Nephron (organoid): ENCODE results near the gene HMCN2.

ENCODE experiments used
- H3K27ac Mint-ChIP-seq, 3 experiments: 2 replicates each; pipeline ENCODE4 v1.8.0; 2020; ENCODE audit warnings: mixed read lengths in 3 of 3, mild to moderate bottlenecking in 2 of 3, moderate library complexity in 1 of 3
- H3K27me3 Mint-ChIP-seq: 2 replicates; pipeline ENCODE4 v1.8.0; 2021; ENCODE audit warnings: low read depth, mild to moderate bottlenecking, moderate library complexity, mixed read lengths
- H3K36me3 Mint-ChIP-seq: 2 replicates; pipeline ENCODE4 v1.8.0; 2020; ENCODE audit warnings: low read depth, mixed read lengths
- H3K4me1 Mint-ChIP-seq: 2 replicates; pipeline ENCODE4 v1.8.0; 2020; ENCODE audit warnings: mixed read lengths
- H3K4me3 Mint-ChIP-seq, 3 experiments: 2 replicates each; pipeline ENCODE4 v1.8.0; 2020; ENCODE audit warnings: mild to moderate bottlenecking in 3 of 3, mixed read lengths in 3 of 3, moderate library complexity in 2 of 3
- H3K9me3 Mint-ChIP-seq: 2 replicates; pipeline ENCODE4 v1.8.0; 2020; ENCODE audit warnings: mixed read lengths
- TF ChIP-seq, protein P1 (sequence below), 3 experiments: fragments of 200-600 bp; sonication (generic); IDR thresholded peaks; one replicate each; pipeline ENCODE4 v1.5.0; 2021; ENCODE audit warnings: antibody characterized with exemption in 3 of 3; ENCODE audit not compliant: unreplicated experiment in 3 of 3

The HMCN2 gene

DNA sequence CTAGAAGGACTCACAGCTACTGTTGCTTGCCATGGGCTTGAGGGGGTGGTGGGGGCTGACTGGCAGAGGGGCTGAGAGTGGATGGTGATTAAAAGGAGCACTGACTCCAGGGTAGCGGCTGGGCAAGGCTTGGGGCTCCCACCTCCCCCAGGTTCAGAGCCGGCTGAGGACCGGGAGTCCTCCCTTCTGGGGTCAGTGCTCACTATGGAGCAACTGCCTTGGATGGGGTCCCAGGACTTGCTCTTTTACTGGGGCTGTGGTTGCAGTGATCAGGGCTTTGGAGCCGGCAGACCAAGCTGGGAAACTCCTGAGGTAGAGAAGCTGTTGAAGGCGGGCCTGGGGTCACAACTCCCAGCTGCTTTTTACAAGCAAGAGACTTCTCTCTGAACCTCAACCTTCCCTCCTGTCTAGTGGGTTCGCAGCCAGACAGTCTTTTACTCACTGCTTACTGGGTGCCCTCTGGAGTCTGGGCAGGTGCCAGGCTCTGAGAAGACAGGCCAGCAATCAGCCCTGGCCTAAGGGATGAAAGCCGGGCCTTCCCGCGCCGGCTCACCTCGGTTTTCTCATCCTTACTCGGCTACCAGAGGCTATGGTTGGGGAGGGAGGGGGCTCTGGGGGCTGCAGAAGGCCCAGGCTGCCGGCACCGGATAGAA, 178.4 kb downstream of the HMCN2 start:
- peak overlapping the region in 2 of 3 experiments; percentile 35 to 47 for H3K27ac Mint-ChIP-seq
- peaks cover 8% of the 10 kb centered on the region for H3K36me3 Mint-ChIP-seq
- TF ChIP-seq, protein P1, sequence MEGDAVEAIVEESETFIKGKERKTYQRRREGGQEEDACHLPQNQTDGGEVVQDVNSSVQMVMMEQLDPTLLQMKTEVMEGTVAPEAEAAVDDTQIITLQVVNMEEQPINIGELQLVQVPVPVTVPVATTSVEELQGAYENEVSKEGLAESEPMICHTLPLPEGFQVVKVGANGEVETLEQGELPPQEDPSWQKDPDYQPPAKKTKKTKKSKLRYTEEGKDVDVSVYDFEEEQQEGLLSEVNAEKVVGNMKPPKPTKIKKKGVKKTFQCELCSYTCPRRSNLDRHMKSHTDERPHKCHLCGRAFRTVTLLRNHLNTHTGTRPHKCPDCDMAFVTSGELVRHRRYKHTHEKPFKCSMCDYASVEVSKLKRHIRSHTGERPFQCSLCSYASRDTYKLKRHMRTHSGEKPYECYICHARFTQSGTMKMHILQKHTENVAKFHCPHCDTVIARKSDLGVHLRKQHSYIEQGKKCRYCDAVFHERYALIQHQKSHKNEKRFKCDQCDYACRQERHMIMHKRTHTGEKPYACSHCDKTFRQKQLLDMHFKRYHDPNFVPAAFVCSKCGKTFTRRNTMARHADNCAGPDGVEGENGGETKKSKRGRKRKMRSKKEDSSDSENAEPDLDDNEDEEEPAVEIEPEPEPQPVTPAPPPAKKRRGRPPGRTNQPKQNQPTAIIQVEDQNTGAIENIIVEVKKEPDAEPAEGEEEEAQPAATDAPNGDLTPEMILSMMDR (IDR thresholded peaks at IDR 0.05; ENCODE audit: unreplicated experiment in 3 of 3) = no peak
- H3K4me3 Mint-ChIP-seq = peak overlapping the region; percentile 69 to 82 (median 75)
- peaks cover 35% of the 10 kb centered on the region for H3K27me3 Mint-ChIP-seq
- peaks cover 28% of the 10 kb centered on the region for H3K4me1 Mint-ChIP-seq
- peaks cover 21% of the 10 kb centered on the region for H3K9me3 Mint-ChIP-seq

DNA sequence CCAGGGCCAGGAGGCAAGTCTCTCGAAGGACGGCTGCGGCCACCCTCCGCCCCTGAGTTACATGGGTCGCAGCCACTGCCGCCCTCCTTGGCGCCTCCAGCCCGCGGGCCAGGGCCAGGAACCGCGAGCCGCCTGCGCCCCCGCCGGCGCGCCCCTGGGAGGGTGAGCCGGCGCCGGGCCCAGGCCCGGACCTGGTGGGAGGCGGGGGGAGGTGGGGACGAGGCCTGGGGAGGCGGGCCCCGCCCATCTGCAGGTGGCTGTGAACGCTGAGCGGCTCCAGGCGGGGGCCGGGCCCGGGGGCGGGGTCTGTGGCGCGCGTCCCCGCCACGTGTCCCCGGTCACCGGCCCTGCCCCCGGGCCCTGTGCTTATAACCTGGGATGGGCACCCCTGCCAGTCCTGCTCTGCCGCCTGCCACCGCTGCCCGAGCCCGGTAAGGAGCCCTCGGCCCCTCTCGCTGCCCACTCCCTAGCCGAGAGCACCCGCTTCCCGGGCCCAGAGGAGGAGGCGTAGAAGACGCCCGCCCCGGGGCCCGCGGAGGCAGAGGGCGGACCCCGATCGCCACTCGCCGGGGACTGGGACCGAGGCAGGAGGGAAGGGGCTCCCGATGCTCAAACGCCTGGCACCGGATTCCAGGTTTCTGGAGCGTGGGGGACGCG, 179.1 kb downstream of the HMCN2 start, which contains the start of gene ASS1:
Gene ASS1 (plus strand): TSS at position 397 of the 657 bp plus-strand sequence. CDS start 7,268 bp downstream, outside the sequence.
- Mint-ChIP-seq H3K4me3 (peak within 1 kb of the TSS; percentile 86 to 95 (median 88)), H3K4me1 (peaks cover 33% of the 10 kb centered on the region), H3K36me3 (peaks cover 5% of the 10 kb centered on the region), H3K27ac (peak within 1 kb of the TSS; percentile 95 to 99 (median 96)), H3K9me3 (peaks cover 16% of the 10 kb centered on the region), H3K27me3 (peaks cover 29% of the 10 kb centered on the region)
- TF ChIP-seq, protein P1 (IDR thresholded peaks at IDR 0.05; ENCODE audit: unreplicated experiment in 3 of 3) = no peak

DNA sequence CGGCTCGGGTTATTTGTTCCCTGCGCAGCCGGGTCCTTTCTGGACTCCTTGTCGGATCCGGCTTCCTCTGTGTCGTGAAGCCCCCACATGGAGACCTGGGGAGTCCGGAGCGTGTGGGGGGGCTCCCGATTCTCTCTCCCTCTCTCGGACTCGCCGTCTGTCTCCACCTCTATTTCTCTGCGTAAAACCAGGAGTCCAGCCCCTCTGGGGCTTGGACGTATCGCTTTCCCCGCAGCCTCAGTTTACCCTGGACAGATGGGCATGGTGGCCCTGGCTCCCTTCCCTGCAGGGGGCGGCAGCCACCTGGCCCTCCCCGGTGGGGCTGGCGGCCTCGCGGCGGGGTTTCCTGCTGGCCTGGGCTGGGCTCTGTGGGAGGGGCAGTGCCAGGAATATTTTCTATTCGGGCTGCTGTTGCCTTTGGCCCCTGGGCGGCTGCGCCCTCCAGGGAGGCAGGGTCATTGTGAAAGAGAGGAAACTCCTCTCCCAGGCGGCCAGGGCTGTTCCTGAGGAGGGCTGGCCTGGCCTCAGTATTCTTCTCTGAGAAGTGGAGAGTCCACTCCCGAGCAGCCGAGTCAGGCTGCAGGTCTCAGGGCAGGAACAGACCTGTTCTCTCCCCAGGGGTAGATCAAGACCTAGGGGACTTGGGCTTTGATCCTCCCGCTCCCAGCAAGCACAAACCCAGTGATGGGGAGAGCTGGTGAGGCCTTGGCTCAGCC, 179.9 kb downstream of the HMCN2 start:
- peaks cover 38% of the 10 kb centered on the region for H3K4me1 Mint-ChIP-seq
- H3K27ac Mint-ChIP-seq = peak overlapping the region; percentile 95 to 99 (median 96)
- H3K36me3 Mint-ChIP-seq = peaks cover 4% of the 10 kb centered on the region
- H3K4me3 Mint-ChIP-seq = peak overlapping the region; percentile 86 to 95 (median 88)
- peaks cover 14% of the 10 kb centered on the region for H3K9me3 Mint-ChIP-seq
- TF ChIP-seq, protein P1 (IDR thresholded peaks at IDR 0.05; ENCODE audit: unreplicated experiment in 3 of 3) = no peak
- H3K27me3 Mint-ChIP-seq = peaks cover 27% of the 10 kb centered on the region

DNA sequence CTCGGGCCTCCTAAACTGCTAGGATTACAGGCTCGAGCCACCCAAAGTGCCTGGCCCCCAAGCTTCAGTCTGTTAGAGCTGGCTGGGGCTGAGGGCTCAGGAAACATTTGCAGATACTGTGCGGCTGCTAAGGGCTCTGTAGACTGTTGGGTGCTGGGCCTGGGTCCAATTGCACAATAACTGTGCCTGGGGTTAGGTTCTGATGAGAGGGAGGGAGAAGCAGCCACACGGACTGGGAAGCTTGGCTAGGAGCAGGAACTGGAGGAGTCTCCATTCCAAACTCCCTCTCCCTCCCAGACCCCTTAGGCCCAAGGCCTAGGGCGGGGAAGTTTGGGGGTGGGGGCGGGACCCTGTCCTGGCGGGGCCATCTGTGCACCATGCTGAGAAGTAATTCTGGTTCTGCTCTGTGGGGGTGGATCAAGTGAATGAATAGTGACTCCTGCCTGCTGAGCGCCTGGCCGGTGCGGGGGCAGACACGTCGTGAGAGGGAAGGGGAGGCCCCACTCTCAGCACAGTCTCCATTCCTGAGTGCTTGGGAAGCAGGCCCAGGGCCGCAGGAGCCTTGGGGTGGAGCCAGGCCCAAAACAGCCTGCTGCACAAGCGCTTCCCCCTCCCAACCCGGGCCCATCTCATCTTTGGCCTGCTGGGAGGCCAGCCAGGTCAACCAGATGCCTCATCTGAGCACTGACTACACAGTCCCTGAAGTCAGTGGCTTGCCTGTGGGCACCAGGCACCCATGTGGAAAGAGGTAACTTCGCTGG, 180.7 kb downstream of the HMCN2 start:
- TF ChIP-seq, protein P1 (IDR thresholded peaks at IDR 0.05; ENCODE audit: unreplicated experiment in 3 of 3) = no peak
- peak overlapping the region; percentile 95 to 99 (median 96) for H3K27ac Mint-ChIP-seq
- H3K4me3 Mint-ChIP-seq = peak overlapping the region; percentile 86 to 95 (median 88)
- H3K4me1 Mint-ChIP-seq = peaks cover 41% of the 10 kb centered on the region
- peaks cover 10% of the 10 kb centered on the region for H3K9me3 Mint-ChIP-seq
- peaks cover 27% of the 10 kb centered on the region for H3K27me3 Mint-ChIP-seq
- peaks cover 3% of the 10 kb centered on the region for H3K36me3 Mint-ChIP-seq

DNA sequence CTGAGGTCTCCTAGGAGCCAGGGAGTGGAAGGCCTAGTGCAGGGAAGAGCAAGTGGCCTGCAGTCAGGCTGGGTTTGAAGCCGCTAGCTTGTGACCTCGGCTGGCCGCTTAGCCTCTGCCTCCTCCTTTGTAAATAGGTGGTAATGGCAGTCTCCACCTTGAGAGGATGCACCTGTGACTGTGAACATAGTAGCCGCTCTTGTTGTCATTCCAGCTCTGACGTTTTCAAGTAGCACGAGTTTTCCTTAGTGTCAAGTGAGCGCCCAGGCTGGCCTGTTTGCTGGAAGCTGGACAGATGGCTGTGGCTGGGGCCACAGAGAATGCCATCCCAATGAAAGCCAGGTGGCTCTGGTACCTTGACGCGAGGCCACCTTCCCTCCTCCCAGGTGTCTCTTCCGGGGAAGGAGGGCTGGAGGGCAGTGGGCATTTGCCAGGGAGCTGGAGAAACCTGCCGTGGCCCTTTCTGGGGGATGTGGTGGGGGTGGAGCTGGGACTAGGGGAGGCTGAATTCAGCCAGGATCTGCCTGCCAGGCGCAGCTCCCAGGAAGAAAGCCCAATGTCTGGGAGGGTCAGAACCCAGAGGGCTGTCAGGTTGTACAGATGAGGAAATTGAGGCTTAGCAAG, 181.7 kb downstream of the HMCN2 start:
- TF ChIP-seq, protein P1 (IDR thresholded peaks at IDR 0.05; ENCODE audit: unreplicated experiment in 3 of 3) = no peak
- Mint-ChIP-seq H3K9me3 (no peaks in the 10 kb centered on the region), H3K27ac (peak overlapping the region; percentile 95 to 99 (median 96)), H3K4me3 (peak overlapping the region; percentile 86 to 95 (median 88)), H3K4me1 (peaks cover 51% of the 10 kb centered on the region), H3K27me3 (peaks cover 33% of the 10 kb centered on the region), H3K36me3 (no peaks in the 10 kb centered on the region)
